Measurements from ENCODE around the gene ATP2C2. TPM values are rescaled to one million over a fixed set of nuclear protein-coding genes. Genes with fewer than 3 reads are reported as not detected.

ATP2C2 gene
- total and polyA plus RNA-seq, 2 of the 8 experiments (the other 6 are each of a cell fraction or from before 2014, with no cell fraction given), result 1.2 to 2.8 TPM

- TF ChIP-seq HDAC2 (IDR thresholded peaks at IDR 0.05; ENCODE audit: borderline replicate concordance in 1 of 2, low read depth in 2 of 2, low read length in 2 of 2), result no peak
- no peak for TF ChIP-seq CHD1 (IDR thresholded peaks at IDR 0.05; ENCODE audit: low read depth, low read length)
Measured at GRCh38 chr16:84359326-84359725, 9.0 kb upstream of the ATP2C2 start (continued).

Data from H1 (cell line).